GM12891 (cell line): ENCODE data around the gene IST1.

Source experiments
- POLR2A ChIP-seq: IDR thresholded peaks from 2 replicates; pipeline ENCODE4 v1.6.1; 2011; ENCODE audit warnings: low read depth, low read length, control low read depth
- POLR2AphosphoS5 ChIP-seq: IDR thresholded peaks from 2 replicates; pipeline ENCODE4 v1.6.1; 2011; ENCODE audit warnings: low read depth, low read length, control low read depth
- POU2F2 ChIP-seq: IDR thresholded peaks from 2 replicates; pipeline ENCODE4 v1.6.1; 2011; ENCODE audit warnings: low read depth, mild to moderate bottlenecking, control low read depth, low read length, moderate library complexity
- TAF1 ChIP-seq: IDR thresholded peaks from 2 replicates; pipeline ENCODE4 v1.6.1; 2011; ENCODE audit warnings: low read depth, low read length, control low read depth

DNA sequence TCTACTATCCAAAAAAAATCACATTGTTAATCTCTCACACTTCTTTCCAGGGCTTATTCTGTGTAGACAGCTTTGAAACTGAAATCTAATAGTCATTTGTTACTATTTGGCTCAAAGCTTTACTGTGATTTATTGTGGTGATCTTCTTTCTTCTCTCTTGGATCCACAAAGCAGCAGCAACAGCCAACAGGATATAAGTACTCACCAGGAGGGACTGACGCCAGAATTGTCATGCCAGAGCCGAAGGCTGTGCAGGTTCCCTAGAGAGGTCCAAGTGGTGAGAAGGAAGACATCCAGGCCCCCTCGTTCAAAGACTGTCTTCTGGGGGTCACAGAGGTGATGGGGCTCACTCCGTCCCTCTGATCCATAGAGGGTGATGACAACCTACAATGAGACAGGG lies 71.6 kb downstream of the IST1 start:
- TF ChIP-seq POU2F2: no peak
- TF ChIP-seq POLR2A: no peak
- TF ChIP-seq TAF1: no peak
- TF ChIP-seq POLR2AphosphoS5: no peak
